GM19372 (cell line): ENCODE data around the gene SYPL2.
"Not testable (repeated sequence)": the region's sequence is repeated elsewhere in the genome, so short reads cannot be mapped to it uniquely, and the experiment has no call there.

Source experiments
- ATAC-seq: cut with Tn5 transposase; IDR thresholded peaks from one replicate; pipeline ENCODE4 v1.9.1; 2021; ENCODE audit warnings: mild to moderate bottlenecking, low read depth, moderate library complexity; ENCODE audit not compliant: unreplicated experiment

The SYPL2 gene

DNA sequence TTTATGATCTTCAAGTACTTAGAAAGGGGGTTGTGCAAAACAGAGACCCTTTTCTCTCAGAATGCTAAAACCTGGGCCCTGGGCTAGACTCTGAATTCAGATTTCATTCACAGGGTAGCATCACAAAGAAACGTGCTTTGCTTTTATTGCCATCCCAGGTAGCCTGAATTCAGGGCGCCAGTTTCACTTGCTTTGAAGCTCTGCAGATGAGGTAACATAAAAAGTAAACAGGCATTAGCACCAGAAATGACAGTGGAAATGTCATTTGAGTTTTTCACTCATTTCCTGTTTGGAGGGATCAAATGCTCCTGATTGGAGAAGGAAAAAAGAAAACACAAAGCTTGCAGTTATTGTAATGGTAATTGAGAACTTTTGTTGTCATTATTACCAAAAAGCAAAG, 2.6 kb downstream of the SYPL2 start:
- ATAC-seq = no peak

DNA sequence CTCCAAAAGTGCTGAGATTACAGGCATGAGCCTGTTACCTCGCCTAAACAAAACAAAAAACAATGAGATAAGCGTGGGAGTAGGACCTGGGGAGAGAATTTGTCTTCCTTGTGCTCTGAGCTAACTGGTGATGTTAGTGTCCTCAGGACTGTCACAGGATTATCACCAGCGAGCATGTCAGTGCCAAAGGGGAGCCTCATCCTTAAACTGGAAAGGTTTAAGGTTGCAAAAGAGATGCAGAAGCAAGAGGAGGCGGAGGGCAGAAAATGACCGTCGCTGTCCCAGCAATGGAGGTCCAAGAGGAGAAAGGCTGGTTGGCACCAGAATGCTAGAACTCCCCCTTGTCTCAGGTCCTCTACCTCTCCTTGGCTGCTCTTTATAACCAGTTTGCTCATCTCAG, 3.9 kb downstream of the SYPL2 start:
- ATAC-seq = no peak

DNA sequence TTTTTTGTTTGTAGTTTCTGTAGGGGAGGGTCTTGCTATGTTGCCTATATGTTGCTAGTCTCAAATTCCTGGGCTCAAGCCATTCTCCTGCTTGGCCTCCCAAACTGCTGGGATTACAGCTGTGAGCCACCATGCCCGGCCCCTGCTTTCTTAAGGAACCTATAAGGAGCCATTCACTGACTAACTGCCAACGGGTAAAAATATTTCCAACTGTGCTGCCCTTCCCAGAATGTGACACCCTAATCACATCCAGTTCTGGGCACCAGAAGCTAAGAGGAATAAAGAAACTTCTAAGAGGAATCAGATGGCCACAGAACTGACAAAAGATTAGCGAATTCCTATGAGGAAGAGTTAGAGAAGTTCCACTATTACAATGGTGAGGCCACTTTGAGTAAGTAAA, 6.4 kb downstream of the SYPL2 start:
- no peak for ATAC-seq

DNA sequence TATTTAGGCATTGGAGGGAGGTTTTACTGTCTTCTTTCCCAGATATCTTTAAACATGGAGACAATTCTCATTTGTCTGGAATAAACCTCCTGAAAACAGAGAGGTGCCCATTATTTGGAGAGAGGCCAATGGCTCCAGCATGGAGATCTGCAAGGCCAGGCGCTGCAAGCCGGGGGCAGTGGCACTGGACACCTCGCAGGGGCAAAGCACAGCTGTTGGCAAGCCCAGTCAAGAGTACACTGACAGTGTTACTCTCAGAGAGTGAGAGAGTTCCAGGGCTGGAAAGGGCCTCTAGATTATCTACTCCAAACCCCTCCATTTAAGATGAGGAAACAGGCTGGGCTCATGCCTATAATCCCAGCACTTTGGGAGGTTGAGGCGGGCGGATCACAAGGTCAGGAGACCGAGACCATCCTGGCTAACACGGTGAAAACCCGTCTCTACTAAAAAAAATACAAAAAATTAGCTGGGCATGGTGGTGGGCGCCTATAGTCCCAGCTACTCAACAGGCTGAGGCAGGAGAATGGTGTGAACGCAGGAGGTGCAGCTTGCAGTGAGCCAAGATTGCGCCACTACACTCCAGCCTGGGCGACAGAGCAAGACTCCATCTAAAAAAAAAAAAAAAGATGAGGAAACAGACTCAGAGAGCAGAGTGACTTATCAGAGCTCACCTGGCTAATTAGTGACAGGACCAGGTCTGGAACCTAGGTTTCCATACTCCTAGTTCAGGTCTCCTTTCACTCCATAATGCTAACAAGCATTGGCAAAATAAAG, 7.1 kb downstream of the SYPL2 start:
- not testable (repeated sequence) for ATAC-seq

DNA sequence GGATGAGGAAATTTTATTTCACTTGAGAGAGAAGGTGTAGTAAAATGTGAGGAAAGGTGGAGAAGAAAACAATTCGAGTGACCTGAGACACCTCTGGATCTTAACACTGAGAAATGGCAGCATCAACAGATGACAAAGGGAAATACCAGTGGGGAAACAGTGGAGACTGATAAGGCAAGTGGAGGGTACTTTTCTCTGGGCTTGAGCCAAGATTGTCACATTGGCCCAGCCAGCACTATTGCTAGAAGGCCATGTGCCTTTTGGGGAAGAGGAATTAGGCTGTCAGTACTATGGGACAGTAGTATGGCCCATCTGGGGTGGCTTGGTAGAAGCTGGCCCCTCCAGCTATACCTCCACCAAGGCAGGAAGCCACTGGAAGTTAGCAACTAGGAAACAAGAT, 8.4 kb downstream of the SYPL2 start:
- no peak for ATAC-seq

DNA sequence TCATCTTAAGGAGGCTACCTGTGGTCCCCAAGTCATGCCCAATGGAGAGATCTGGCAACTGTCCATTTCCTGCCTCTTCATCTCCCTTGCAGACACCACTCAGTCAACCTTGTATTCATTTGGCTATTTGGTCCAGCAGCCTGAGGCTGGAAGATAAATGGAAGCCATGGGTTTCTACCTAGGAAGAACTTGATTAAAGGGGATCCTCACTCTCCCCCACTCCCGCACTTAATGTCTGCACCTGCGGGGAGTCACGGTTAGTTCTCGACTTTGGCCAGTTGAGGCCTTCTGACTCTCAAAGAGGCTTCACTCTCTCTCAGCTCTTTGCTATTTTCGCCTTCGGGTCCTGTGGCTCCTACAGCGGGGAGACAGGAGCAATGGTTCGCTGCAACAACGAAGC, 8.9 kb downstream of the SYPL2 start:
- ATAC-seq = no peak

DNA sequence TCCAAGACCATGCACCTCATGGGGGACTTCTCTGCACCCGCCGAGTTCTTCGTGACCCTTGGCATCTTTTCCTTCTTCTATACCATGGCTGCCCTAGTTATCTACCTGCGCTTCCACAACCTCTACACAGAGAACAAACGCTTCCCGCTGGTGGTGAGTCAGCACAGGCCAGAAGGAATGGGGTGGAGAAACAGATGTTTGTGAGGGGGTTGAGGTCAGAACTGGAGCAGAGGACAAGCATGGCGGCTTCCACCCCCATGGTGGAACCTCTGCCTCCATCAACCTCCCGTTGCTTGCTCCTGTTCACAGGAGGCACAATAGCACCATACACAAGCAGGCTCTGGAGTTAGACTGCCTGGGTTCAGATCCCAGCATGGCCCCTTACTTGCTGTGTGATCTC, 10.5 kb downstream of the SYPL2 start:
- no peak for ATAC-seq

DNA sequence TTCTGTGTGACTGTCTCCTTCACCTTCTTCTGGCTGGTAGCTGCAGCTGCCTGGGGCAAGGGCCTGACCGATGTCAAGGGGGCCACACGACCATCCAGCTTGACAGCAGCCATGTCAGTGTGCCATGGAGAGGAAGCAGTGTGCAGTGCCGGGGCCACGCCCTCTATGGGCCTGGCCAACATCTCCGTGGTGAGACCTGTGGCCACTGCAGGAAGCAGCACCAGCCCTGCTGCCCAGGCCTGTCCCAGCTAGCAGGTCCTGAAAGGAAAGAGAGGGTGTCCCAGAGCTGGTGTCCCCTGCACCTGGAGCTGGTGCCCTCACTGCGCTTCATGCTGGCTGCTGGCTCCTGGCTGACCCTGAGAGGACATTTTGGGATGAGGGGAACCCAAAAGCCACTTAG, 11.5 kb downstream of the SYPL2 start:
- no peak for ATAC-seq

DNA sequence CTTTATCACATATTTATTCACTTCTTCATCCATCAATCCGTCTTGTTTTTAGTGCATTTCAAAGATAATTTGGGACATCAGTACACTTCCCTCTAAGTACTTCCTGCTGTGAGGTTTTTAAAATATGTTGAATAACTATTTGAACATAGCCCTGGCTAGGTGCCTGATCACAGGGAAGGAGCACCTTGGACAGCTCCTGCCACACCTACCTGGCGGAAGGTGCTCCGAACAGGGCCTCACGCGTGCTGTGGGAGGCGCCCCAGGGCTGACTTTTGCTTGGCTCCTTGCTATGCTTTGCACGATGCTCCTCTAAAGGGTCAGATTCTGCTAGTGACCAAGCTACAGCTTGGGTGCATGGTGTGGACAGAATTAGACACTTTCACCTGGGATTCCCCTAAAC, 12.5 kb downstream of the SYPL2 start:
- no peak for ATAC-seq

DNA sequence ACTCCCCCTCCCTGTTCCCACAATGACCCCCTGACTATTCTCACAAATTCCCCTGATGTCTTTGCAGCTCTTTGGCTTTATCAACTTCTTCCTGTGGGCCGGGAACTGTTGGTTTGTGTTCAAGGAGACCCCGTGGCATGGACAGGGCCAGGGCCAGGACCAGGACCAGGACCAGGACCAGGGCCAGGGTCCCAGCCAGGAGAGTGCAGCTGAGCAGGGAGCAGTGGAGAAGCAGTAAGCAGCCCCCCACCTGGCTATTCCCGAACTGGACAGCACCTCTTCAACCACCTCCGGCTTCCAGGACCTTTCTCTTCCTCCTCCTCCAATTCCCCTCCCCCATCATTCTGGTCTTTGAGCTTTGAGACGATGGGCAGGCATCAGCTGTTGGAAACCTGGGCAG, 13.0 kb downstream of the SYPL2 start:
- no peak for ATAC-seq

DNA sequence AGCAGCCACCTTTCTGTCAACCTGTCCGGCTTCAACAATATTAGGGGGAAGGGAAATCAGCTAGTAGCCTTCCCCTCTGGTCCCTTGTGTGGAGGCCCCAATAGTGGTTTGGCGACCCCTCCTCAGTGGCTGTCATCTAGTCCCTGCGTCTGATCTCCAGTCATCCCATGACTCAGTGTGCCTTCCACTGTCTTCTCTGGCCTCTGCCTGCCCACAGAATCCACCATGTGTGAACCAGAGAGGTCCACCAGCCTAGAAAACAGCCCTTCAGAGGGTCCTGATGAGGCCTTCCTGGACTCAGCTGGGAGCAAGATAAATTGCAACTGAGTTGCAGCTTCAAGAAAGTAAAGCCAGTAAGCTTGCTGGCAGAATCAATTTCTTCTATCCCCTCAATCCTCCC, 13.6 kb downstream of the SYPL2 start:
- no peak for ATAC-seq

DNA sequence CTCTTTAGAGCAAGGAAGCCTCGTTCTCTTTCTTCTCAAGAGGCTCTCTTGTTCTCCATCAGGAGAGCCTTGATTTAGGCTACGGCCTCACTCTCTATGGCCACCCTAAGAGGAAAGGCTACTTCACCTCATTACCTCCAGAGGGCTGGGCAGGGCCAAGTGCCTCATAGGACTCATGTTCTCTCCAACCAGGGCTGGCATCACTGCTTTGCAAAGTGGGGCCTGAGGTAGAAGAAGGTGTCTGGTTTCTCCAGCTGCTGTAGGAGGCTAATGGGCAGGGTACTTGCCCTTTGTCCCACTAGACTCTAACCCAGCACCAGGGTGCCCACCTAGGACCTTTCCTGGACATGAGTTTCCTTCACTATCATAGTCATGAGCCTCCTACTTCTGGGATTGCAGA, 15.3 kb downstream of the SYPL2 start:
- ATAC-seq = no peak

DNA sequence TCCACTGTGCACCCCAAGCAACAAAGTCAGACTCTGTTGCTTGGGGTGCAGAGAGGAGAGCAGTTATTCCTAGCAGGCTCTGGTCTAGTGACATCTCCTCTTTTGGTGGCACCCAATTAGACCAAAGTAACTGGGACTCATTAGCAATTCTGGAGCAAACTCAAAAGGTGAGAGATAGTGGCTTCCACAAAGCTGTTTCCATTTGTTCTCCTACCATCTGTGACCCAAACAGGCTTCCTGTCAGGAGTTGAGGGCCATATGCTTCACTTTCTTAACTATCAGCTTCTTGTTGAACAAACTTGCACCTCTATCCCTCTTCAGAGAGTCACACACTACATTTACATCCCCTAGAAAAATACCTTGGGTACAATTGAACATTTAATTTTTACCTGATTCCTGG, 15.9 kb downstream of the SYPL2 start:
- no peak for ATAC-seq

DNA sequence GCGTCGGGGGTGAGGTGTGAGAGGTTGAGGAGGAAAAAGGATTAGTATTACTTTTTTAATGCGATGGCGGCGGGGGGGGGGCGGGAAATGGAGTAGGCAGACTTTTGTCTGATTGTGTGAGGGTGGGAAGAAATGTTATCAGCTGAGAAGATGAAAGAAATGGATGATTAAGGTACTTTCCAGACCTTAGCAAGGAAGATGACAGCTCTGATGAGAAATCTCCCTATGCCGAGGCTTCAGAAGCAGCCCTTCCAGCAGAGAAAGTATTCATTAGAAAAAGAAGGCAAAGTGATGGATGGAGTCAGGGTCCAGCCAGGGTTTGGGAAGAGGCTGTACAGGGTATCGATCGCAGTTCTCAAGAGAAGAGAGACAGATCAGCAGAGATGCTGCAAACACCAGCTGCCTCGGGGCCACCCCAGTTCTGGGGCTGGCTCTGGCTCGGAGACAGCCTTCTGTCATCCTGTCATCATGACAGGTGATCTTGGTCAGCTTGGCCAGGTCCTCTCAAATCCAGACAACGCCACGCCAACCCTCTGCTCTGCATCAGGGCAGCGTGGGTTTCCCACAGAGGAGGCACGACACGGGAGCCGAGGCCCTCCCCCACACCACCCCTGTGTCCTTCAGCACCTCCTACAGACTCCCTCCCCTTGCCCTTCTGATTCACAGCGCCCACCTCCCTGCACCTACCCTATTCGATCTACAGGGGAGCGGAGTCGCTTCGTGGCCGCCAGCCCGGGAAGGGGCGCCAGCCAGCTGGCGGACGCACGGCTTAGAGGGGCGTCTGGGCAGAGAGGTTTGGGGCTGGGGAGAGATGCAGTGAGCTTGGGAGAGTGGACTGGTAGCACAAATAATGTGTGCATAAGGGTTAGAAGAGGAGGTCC, 16.7 kb downstream of the SYPL2 start:
- ATAC-seq = peak; percentile 11

DNA sequence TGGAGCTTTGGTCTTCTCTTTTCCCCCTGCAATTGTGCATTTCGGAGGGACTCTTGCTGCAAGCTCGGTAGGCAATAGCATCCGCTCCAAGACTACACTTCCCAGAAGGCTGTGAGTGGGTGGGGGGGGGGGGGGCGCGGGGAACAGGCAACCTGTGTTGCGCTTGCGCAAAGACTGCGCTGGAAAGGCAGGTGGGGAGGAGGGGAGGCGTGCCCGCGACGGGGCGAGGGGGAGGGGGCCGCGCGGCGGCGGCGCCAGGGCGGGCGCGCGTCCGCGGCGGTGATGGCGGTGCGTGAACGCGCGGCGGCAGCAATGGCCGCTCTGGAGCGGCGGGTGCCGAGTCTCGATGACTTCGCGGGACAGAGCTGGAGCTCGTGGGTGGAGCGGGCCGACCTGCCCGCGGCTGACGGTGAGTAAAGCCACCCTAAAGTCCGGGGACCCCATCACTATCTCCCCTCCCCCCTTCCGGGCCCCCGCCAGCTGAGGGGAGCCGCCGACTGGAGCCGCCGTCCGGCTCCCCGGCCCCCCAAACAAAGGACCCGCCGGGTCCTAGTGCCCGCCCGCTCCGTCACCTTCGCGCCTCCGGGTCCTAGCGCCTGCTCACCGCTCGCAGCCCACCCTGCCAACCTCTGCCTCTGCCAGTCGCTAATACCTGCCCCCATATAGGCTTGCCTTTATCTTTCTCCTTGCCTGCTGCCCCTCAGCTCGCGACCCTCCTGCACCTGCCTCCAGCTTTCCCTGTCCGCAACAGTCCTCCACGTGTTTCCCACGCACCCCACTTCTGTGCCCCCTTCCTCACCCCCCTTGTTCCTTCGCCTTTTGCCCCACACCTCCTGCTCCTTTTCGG, 17.5 kb downstream of the SYPL2 start, which contains the start of gene ATXN7L2:
Gene ATXN7L2 (plus strand): TSS at position 234 of the 847 bp plus-strand sequence. CDS start 49 bp downstream, at position 283.
- ATAC-seq = peak; percentile 85

DNA sequence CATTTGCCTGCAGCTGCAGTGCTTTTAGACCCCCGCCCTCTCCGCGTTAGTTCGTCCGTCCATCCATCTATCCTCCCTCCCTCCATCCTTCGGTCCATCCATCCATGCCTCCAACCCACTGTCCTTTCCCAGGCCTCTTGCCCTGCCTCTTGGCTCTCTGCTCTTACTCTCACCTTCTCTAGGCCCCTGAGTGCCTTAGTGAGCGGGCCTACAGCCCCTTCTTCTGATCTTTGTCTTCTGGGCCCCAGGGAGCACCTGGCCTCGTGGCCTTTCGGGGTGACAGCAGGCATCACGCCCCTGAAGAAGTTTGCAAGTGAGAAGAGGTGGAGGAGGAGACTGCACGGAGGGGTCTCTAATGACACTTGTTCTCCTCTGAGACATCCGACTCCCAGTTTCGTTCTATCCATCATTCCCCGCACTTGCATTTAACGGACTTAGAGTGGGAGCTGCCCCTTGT, 18.2 kb downstream of the SYPL2 start:
- ATAC-seq = no peak

DNA sequence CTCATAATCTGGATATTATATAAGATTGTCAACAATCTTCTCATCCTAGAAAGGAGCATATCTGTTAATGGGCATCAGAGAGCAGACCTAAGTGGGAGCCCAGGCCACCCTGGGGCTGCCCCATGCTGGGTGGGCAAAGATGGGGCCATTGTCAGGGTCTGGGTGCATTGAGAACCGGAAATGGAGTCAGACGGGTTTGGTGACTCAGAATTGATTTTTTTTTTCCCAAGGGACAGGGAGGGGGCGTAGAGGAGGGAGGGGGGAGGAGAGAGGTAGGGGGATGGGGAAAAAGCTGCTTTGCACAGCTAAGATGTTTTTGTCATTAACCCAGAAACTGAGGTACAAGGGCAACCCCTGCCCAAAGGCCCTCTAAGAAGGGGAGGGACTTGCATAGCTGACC, 18.7 kb downstream of the SYPL2 start:
- ATAC-seq = no peak

DNA sequence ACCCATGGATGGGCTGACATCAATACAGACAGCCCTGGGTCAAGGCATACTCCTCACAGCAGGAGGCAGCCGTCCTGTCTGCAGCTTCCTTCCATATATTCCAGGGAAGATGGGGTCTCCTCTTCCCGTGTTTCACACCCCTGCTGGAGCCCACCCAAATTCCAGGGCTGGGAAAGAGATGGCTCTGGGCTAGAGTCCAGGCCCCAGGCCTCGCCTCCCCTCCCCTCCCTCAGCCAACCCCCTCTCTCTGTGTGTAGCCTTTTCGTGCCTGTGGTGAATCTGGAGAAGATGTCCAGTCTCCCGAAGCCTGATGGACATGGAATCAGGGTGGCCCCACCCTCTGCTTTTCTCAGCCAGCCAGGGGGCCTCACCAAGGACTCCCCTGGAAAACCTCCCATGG, 20.9 kb downstream of the SYPL2 start:
- ATAC-seq = no peak

DNA sequence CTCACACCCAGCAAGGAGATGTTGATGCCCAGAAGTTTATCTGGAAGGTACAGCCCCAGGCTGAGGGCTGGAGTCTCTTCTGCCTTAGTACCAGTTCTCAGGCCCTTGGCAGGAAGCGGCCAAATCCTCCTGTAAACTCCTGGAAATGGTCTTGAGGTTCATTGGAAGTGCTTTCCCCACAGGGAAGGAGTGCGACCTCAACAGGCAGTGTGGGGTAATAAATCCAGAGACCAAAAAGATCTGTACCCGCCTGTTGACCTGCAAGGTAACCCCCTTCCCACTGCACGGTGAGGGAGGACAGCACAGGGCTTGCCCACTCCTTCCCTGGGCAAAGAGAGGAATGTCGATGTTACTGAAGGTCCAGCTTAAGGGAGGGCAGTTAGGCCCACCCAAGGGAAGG, 21.9 kb downstream of the SYPL2 start:
- ATAC-seq = no peak

DNA sequence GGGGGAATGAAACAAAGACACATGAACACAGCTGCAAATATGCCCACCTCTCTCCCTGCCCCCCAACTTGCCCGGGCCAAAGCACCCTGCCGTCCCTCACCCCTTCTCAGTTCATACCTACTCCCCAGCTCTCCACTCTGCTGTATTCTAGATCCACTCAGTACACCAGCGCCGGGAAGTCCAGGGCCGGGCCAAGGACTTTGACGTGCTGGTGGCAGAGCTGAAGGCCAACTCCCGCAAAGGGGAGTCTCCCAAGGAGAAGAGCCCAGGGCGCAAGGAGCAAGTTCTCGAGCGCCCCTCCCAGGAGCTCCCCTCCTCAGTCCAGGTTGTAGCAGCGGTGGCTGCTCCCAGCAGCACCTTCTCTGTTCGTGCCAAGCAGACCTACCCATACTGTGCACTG, 22.4 kb downstream of the SYPL2 start:
- no peak for ATAC-seq
